CD4-positive, alpha-beta T cell treated with Interleukin-4 for 1 hour (primary cell): ENCODE results near the gene CLEC16A.
A peak's percentile ranks its signal among the peaks of the same experiment; 100 is the strongest.

ENCODE experiments used
- DNase-seq, 2 donors: peaks; one replicate each; pipeline ENCODE4 v3.0.0-alpha.2; 2020 to 2022

The CLEC16A gene

DNA sequence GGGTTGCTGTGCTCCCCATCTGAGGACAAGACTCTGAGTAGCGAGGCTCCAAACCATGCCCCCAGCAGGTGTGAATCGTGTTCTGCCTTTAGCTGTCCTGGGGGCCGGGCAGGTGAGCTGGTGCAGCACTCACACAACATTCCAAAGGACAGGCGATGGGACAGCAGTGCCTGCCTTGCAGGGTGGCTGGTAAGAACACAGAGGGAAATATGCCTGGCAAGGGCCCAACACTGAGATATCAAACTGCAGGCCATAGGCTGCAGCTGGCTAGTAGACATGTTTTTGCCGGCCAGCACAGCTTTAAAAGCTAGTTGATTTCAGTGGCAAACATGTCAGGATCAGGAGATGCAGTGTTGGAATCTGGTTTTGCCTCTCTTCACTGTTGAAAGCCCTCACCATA, 23.6 kb downstream of the CLEC16A start:
- no peak for DNase-seq

GRCh38 chr16:10968498-10968897, 24.1 kb downstream of the CLEC16A start:
- DNase-seq, result no peak

GRCh38 chr16:10969615-10970014, 25.3 kb downstream of the CLEC16A start:
- no peak for DNase-seq

- no peak for DNase-seq
Observed at GRCh38 chr16:10970065-10970464, 25.7 kb downstream of the CLEC16A start.

DNA sequence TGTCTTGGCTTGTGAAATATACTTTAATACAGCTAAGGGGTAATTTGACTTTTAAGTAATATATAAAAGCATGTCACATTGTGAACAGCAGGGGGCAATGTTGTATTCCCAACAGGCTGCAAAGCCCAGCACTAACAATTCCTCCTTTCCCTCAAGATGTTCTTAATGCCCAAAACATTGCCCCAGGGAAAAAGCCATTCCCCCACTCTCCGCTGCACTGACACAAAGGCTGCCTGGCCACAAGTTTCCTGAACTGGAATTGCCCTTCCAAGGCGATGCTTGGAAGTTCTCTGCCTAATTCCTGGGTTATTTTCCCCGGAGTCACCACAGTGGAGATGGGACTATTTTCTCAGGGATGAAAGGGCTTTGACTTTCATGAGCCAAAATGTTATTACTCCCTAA, 27.2 kb downstream of the CLEC16A start:
- DNase-seq, result peak; percentile 34 to 68

DNA sequence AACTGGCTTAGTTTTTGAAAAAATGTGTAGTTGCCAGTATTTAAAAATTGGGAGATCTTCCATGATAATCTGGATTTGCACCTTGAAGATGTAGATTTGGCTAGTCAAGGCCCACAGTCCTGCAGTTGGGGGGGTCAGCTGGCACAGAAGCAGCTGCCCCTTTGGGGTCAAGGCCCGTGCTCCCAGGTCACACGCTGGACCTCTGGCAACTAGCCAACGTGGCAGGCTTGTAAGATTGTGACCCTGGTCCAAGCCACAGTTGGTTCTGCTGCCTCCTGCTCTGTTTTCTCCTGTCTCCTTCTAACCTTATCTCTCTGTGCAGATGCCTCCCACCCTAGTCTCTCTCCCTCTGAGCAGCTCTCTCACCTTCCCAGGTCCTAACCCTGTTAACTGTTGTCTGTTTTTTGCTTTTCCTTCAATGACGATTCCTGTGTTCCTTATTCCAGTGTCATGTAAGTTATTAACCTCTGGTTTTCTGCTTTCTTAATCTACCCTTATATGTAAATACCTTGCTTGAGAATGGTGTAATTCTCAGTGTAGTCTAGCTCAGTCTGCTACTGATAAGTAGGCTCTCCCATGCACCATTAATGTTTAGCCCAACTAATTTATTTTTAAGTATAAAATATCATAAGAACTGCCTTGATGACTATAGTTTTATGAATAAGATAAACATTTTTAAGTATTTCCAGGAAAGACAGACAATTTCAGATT, 27.9 kb downstream of the CLEC16A start:
- DNase-seq, result no peak

GRCh38 chr16:10972819-10973464, 28.6 kb downstream of the CLEC16A start:
- DNase-seq, result no peak

DNA sequence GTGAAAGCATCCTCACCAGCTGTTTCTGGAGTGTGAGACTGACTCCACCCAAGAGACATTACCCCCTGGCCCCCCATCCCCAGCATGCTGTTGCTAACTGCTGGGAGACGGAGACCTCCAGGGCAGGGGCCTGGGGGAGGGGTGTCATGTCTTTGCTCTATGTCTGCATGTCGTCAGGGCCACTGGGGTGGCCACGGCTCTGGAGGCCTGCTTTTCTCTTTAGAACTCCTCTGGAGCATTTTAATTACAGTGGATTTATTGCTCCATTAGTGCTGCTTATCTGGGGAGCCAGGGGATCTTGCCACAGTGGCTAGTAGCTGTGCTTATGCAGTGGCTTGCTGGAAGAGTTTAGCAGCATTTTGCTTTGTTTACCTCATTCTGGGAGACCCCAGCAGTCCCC, 32.3 kb downstream of the CLEC16A start:
- no peak for DNase-seq

GRCh38 chr16:10978124-10978523, 33.8 kb downstream of the CLEC16A start:
- no peak for DNase-seq

DNA sequence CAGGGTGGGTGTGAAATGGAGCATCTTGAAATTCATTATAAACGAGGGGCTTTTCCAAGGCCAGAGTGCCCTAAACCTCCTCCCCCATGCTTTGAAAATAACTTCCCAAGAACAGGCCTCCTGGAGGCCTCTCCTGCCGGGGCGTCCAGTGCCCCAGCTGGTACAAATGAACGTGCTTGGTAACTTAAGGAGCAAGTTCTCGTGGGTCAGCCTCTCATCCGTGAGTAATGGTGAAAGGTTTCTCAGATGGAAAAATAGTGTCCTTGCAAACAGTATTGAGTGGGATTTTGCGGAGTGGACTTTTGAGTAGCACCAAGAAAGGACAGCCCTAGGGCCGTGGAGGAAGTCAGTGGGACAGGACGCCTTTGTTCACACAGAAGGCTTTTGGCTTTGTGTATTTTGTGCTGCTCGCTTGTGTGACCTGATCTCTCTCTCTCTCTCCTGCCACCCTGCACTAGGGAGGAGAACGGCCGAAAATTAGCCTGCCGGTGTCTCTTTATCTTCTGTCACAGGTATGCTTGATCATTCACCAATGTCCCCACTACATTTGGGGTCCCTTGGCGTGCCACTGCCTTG, 34.6 kb downstream of the CLEC16A start:
- DNase-seq, result no peak

GRCh38 chr16:10979717-10980601, 35.6 kb downstream of the CLEC16A start:
- no peak for DNase-seq

GRCh38 chr16:10980813-10981212, 36.4 kb downstream of the CLEC16A start:
- DNase-seq, result no peak

DNA sequence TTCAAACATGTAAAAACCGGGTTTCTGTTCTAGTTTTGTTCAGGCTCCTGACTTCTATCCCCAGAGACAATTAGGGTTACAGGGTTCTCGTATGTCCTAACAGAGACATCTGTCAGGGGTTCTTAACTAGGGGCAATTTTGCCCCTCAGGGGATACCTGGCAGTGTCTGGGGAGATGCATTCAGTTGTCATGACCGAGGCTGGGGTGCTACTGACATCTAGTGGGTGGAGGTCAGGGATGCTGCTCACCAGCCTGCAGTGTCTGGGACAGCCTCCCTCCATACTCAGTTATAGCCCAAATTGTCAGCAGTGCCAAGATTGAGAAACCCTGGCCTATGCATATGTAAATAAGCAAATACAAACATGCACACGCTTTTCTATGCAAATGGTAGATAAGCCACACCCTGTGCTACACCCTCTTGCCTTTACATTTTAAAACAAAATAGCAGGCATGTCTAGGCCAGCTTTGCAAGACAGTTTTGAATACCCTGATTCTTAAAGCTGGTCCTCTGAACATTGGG, 37.4 kb downstream of the CLEC16A start:
- DNase-seq, result peak; percentile 29 to 30

GRCh38 chr16:10982465-10983150, 38.2 kb downstream of the CLEC16A start:
- DNase-seq, result no peak

DNA sequence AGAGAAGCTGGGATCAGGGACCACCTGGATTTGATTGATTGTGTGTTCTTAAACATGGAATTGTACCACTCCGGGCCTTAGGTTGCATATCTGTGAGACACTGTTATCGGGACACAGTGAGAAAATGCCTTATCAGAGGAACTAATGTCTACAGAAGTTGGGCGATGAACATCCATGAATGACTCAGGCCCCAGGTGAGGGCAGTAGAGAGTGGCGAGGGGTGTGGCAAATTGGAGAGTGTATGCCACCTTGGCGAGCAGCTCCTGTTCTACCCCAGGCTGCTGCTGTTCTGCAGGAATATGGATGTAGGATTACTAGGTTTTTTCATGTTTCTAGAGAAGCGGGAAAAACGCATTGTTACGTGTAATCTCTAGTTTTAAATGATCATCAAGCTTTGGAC, 38.8 kb downstream of the CLEC16A start:
- DNase-seq, result peak in 1 of 2 donors; percentile 19

- no peak for DNase-seq
Observed at GRCh38 chr16:10984509-10984908, 40.1 kb downstream of the CLEC16A start.

GRCh38 chr16:10987361-10988163, 43.2 kb downstream of the CLEC16A start:
- DNase-seq, result peak in 1 of 2 donors; percentile 28

DNA sequence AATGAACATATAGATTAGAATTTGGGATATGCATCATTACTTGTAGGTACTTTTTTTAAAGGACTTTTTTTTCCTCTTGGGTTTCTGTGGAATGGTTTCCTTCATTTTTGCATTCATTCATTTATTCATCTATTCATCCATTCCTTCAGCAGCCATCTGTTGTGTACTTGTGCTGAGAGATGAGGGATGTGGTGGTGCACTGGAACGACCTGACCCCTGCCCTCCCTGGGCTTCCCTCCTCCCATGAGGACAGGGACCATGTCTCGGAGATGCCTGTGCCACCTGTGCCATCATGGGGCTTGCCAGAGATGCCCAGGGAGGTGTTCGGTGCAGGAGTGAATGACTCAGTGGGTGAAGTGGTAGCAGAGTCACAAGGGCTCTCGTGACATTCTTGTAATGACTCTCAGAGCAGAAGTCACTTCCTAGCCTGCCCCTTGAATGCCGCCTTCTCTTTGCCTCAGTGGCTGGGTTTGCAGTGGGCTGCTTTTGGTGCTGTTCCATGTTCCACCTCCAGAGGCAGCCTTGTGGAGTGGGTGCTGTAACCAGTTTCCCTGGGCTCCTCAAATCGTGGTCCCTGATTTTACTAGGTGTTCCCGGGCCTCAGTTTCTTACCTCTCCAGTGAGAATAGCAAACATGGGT, 43.9 kb downstream of the CLEC16A start:
- DNase-seq, result peak in 1 of 2 donors; percentile 25

DNA sequence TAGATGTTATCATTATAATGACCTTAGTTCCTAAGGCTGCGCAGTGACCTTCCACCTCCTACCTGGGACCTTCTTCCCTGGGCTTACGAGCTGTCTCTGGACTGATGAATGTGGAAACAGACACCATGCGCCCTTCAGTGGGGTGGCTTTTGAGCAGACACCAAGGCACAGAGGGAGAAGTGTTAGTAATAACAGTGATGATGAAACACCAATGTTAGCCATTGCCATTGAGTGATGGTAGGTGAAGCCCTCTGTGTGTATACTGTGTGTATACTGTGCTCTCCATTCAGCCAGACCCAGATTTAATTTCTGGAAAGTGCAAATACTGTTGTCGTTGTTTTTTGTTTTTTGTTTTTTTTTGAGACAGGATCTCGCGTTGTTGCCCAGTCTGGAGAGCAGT, 44.5 kb downstream of the CLEC16A start:
- DNase-seq, result no peak

DNA sequence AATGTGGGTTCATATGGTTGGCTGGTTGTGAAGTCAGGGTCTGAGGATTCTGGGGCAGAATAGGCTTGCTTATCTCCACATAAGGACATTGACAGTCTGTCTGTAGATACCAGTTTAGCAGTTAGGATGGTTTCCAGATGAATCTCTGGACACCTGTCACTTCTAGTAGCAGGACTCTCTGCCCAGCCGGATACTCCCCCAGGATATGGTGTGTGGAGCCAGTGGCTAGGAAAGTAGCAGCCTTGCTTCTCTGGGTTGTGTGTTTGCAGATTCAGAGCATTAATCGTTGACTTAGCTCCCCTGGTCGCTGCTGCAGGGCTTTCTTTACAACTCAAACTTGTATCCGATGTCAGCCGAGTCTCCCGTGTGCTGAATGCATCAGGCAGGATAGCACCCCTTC, 45.2 kb downstream of the CLEC16A start:
- no peak for DNase-seq

- no peak for DNase-seq
Observed at GRCh38 chr16:10990378-10990777, 46.0 kb downstream of the CLEC16A start.
